Keratinocyte (primary cell): ENCODE data around the gene IL11RA. TPM values are rescaled to one million over a fixed set of nuclear protein-coding genes. Genes with fewer than 3 reads are reported as not detected.

Experiments
- DNase-seq: peaks from one replicate; pipeline ENCODE4 v3.0.0-alpha.2; 2011; ENCODE audit warnings: low read depth, missing footprints, low spot score
- FAIRE-seq: peaks from 2 replicates; lab custom pipeline; 2011; peaks lifted over from hg19 to GRCh38; lab: Jason Lieb, UNC
- H2AFZ ChIP-seq: 2 replicates; pipeline ENCODE4 v1.6.0; 2012; ENCODE audit warnings: low read length, control low read depth, inconsistent platforms; ENCODE audit not compliant: control insufficient read depth
- H3K27ac ChIP-seq: 2 replicates; pipeline ENCODE4 v1.5.1; 2011; ENCODE audit warnings: low read length; ENCODE audit not compliant: control insufficient read depth, insufficient read depth
- H3K27me3 ChIP-seq: 3 replicates; pipeline ENCODE4 v1.6.0; 2011; ENCODE audit warnings: low read length; ENCODE audit not compliant: control insufficient read depth, insufficient read depth; ENCODE audit errors: extremely low read depth
- H3K36me3 ChIP-seq, 2 experiments: 2 replicates in 1 of 2; 3 replicates in 1 of 2; pipeline ENCODE4 v1.5.1; 2011; ENCODE audit warnings: low read length in 2 of 2, mild to moderate bottlenecking in 1 of 2; ENCODE audit not compliant: control insufficient read depth in 2 of 2, insufficient read depth in 2 of 2; ENCODE audit errors: extremely low read depth in 1 of 2
- H3K4me1 ChIP-seq: 3 replicates; pipeline ENCODE4 v1.5.1; 2011; ENCODE audit warnings: low read length; ENCODE audit not compliant: control insufficient read depth, insufficient read depth; ENCODE audit errors: extremely low read depth
- H3K4me2 ChIP-seq: 3 replicates; pipeline ENCODE4 v1.6.0; 2011; ENCODE audit warnings: low read depth, low read length; ENCODE audit not compliant: control insufficient read depth, insufficient read depth; ENCODE audit errors: extremely low read depth
- H3K4me3 ChIP-seq, 3 experiments: fragments of 200-600 bp in 1 of 3; sonication (generic) in 1 of 3; 2 replicates in 2 of 3; 3 replicates in 1 of 3; pipeline ENCODE4 v1.5.1; 2011 to 2016; ENCODE audit warnings: low read length in 3 of 3, mild to moderate bottlenecking in 3 of 3, control low read depth in 2 of 3, inconsistent platforms in 1 of 3, low read depth in 1 of 3, mixed read lengths in 1 of 3, mixed run types in 1 of 3, moderate library complexity in 1 of 3; ENCODE audit not compliant: control insufficient read depth in 2 of 3, insufficient read depth in 2 of 3; ENCODE audit errors: extremely low read depth in 1 of 3
- H3K79me2 ChIP-seq: 2 replicates; pipeline ENCODE4 v1.6.0; 2012; ENCODE audit warnings: low read length; ENCODE audit not compliant: control insufficient read depth, insufficient read depth
- H3K9ac ChIP-seq: 3 replicates; pipeline ENCODE4 v1.6.0; 2011; ENCODE audit warnings: low read length; ENCODE audit not compliant: control insufficient read depth, insufficient read depth; ENCODE audit errors: extremely low read depth
- H3K9me1 ChIP-seq: 3 replicates; pipeline ENCODE4 v1.6.0; 2011; ENCODE audit warnings: low read length; ENCODE audit not compliant: control insufficient read depth, insufficient read depth; ENCODE audit errors: extremely low read depth
- H3K9me3 ChIP-seq: 2 replicates; pipeline ENCODE4 v1.5.1; 2012; ENCODE audit warnings: low read depth, low read length; ENCODE audit not compliant: control insufficient read depth
- H4K20me1 ChIP-seq: 3 replicates; pipeline ENCODE4 v1.6.0; 2011; ENCODE audit warnings: low read length; ENCODE audit not compliant: control insufficient read depth, insufficient read depth; ENCODE audit errors: extremely low read depth
- EZH2 ChIP-seq: IDR thresholded peaks from one replicate; pipeline ENCODE4 v1.6.1; 2012; ENCODE audit warnings: inconsistent platforms, mild to moderate bottlenecking, low read length, moderate library complexity
- dilution Hi-C: fragments of 300-500 bp; cut with MboI; formaldehyde crosslinking; loops from one replicate; pipeline ENCODE4 v1.7.0; 2020; ENCODE audit warnings: low sequenced_read_pairs; ENCODE audit not compliant: extremely low pct_ligation_motif_present
- polyA plus RNA-seq, 5 experiments: library from polyadenylated mRNA; depleted of rRNA in 3 of 5; stranded (reverse) in 3 of 5; stranded (forward) in 1 of 5; unstranded in 1 of 5; fragments of >200 nt; gene quantifications; 1 replicate in 1 of 5; 2 replicates in 3 of 5; 3 replicates in 1 of 5; pipeline versions ENCODE4 v1.2.1 to v1.2.3, GENCODE V29; 2011 to 2012; ENCODE audit warnings: missing spikeins in 2 of 5, low read depth in 1 of 5, low replicate concordance in 1 of 5
- TF ChIP-seq, protein P1 (sequence below), 3 experiments: IDR thresholded peaks in 1 of 3; conservative IDR thresholded peaks in 1 of 3; optimal IDR thresholded peaks in 1 of 3; 2 replicates in 2 of 3; 3 replicates in 1 of 3; pipeline versions ENCODE3 to v1.5.1; 2011; ENCODE audit warnings: low read length in 3 of 3, mild to moderate bottlenecking in 3 of 3, moderate library complexity in 2 of 3, control low read depth in 1 of 3, inconsistent platforms in 1 of 3; ENCODE audit not compliant: insufficient read depth in 2 of 3; ENCODE audit errors: extremely low read depth in 1 of 3

IL11RA gene
- polyA plus RNA-seq, 1 donor (not counting 4 experiments of a cell fraction or from before 2014, with no cell fraction given) = 3.1 TPM

- TF ChIP-seq, protein P1, sequence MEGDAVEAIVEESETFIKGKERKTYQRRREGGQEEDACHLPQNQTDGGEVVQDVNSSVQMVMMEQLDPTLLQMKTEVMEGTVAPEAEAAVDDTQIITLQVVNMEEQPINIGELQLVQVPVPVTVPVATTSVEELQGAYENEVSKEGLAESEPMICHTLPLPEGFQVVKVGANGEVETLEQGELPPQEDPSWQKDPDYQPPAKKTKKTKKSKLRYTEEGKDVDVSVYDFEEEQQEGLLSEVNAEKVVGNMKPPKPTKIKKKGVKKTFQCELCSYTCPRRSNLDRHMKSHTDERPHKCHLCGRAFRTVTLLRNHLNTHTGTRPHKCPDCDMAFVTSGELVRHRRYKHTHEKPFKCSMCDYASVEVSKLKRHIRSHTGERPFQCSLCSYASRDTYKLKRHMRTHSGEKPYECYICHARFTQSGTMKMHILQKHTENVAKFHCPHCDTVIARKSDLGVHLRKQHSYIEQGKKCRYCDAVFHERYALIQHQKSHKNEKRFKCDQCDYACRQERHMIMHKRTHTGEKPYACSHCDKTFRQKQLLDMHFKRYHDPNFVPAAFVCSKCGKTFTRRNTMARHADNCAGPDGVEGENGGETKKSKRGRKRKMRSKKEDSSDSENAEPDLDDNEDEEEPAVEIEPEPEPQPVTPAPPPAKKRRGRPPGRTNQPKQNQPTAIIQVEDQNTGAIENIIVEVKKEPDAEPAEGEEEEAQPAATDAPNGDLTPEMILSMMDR (optimal IDR thresholded peaks at IDR 0.05 in 1 of 3, IDR thresholded peaks at IDR 0.05 in 1 of 3, conservative IDR thresholded peaks at IDR 0.05 in 1 of 3; ENCODE audit: extremely low read depth in 1 of 3, insufficient read depth in 2 of 3, low read length in 3 of 3) = no peak
- no peak for TF ChIP-seq EZH2
These were observed 3.3 kb upstream of the IL11RA start for GRCh38 chr9:34648673-34649072.

DNA sequence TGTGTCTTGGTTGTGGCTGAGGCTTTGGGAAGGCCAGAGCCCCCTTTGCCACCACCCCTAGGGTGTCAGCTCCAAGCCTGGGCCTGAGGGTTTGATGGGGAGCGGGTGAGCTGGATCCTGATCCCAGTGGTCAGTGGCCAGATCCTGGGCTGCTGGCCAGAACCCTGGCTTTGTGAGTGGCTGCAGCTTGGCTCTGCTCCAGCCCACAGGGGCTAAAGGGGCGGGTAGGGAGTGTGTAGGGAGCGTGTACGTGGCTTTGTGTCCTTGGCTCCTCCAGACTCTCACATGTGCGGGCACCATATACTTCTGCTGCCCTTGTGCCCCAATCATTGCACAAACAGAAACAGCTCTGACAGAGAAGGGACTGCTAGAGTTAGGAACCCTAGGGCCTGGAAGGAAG lies 1.2 kb upstream of the IL11RA start:
- no peaks in the 10 kb centered on the region for H3K9me3 ChIP-seq
- peaks cover 13% of the 10 kb centered on the region for H3K79me2 ChIP-seq
- dilution Hi-C loops = no loop called here
- H3K4me1 ChIP-seq = peaks cover 39% of the 10 kb centered on the region
- DNase-seq (no peak), FAIRE-seq (no peak)
- no peak overlapping the region for H2AFZ ChIP-seq
- H3K9ac ChIP-seq = no peak overlapping the region
- H3K27ac ChIP-seq = no peak overlapping the region
- H3K4me3 ChIP-seq = no peak overlapping the region
- H3K36me3 ChIP-seq = peaks cover 7 to 13% of the 10 kb centered on the region in 2 experiments
- H3K4me2 ChIP-seq = no peak overlapping the region
- no peaks in the 10 kb centered on the region for H3K9me1 ChIP-seq
- TF ChIP-seq, protein P1 (optimal IDR thresholded peaks at IDR 0.05 in 1 of 3, IDR thresholded peaks at IDR 0.05 in 1 of 3, conservative IDR thresholded peaks at IDR 0.05 in 1 of 3; ENCODE audit: extremely low read depth in 1 of 3, insufficient read depth in 2 of 3, low read length in 3 of 3) = no peak
- no peak for TF ChIP-seq EZH2
- H3K27me3 ChIP-seq = no peaks in the 10 kb centered on the region
- no peaks in the 10 kb centered on the region for H4K20me1 ChIP-seq

More at GRCh38 chr9:34648673-34649072, 3.3 kb upstream of the IL11RA start:
- no peak overlapping the region for H3K4me3 ChIP-seq
- DNase-seq = no peak
- peak overlapping the region; percentile 100 for H3K4me2 ChIP-seq
- peaks cover 39% of the 10 kb centered on the region for H3K4me1 ChIP-seq
- no peak overlapping the region for H3K27ac ChIP-seq
- H3K79me2 ChIP-seq = peaks cover 13% of the 10 kb centered on the region
- no peak overlapping the region for H2AFZ ChIP-seq
- H3K36me3 ChIP-seq = peaks cover 7 to 13% of the 10 kb centered on the region in 2 experiments
- H4K20me1 ChIP-seq = no peaks in the 10 kb centered on the region
- FAIRE-seq = no peak
- H3K9ac ChIP-seq = no peak overlapping the region
- no peaks in the 10 kb centered on the region for H3K27me3 ChIP-seq
- no peaks in the 10 kb centered on the region for H3K9me1 ChIP-seq
- dilution Hi-C loops = no loop called here
- no peaks in the 10 kb centered on the region for H3K9me3 ChIP-seq
